GM06990 (cell line): ENCODE measurements around the gene MNT.

Experiments
- DNase-seq: peaks from one replicate; pipeline ENCODE4 v3.0.0-alpha.2; 2011; ENCODE audit not compliant: insufficient read length; ENCODE audit errors: extremely low read depth
- H3K27me3 ChIP-seq: replicated peaks from 2 replicates; pipeline ENCODE4 v1.6.0; 2011; ENCODE audit warnings: low read length; ENCODE audit not compliant: control insufficient read depth, insufficient read depth
- H3K36me3 ChIP-seq: 2 replicates; pipeline ENCODE4 v1.5.1; 2011; ENCODE audit warnings: low read length; ENCODE audit not compliant: control insufficient read depth, insufficient read depth
- H3K4me3 ChIP-seq: replicated peaks from 2 replicates; pipeline ENCODE4 v1.5.1; 2011; ENCODE audit warnings: low read depth, mild to moderate bottlenecking, control low read depth, low read length
- TF ChIP-seq, protein P1 (sequence below): IDR thresholded peaks from 2 replicates; pipeline ENCODE4 v1.5.1; 2011; ENCODE audit warnings: low read length, control low read depth, mild to moderate bottlenecking, inconsistent platforms; ENCODE audit not compliant: insufficient read depth, poor library complexity, severe bottlenecking

Gene MNT

DNA sequence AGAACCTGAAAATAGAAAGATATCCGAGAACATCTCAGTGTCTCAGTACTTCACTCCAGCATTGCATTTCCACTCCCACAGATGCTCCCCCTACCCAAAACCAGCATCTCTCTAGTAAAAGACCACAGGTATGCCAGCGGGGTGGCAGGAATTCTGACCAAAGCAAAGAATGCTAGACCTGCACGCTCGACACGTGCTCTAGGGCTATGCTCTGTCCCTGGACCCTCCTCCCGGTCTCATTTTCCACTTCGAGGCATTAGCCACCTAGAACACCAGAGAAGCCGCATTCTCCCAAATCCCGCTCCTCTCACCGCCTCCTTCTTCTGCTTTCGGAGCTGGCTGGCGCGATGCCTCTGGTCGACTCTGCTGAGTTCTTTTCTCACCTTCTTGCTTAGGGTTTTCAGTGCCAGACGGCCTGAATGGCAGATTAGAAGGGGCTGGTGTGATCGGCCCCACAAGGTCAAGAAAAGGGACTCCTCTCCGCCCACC, 65.1 kb downstream of the MNT start:
- TF ChIP-seq, protein P1, sequence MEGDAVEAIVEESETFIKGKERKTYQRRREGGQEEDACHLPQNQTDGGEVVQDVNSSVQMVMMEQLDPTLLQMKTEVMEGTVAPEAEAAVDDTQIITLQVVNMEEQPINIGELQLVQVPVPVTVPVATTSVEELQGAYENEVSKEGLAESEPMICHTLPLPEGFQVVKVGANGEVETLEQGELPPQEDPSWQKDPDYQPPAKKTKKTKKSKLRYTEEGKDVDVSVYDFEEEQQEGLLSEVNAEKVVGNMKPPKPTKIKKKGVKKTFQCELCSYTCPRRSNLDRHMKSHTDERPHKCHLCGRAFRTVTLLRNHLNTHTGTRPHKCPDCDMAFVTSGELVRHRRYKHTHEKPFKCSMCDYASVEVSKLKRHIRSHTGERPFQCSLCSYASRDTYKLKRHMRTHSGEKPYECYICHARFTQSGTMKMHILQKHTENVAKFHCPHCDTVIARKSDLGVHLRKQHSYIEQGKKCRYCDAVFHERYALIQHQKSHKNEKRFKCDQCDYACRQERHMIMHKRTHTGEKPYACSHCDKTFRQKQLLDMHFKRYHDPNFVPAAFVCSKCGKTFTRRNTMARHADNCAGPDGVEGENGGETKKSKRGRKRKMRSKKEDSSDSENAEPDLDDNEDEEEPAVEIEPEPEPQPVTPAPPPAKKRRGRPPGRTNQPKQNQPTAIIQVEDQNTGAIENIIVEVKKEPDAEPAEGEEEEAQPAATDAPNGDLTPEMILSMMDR, result no peak
- Histone ChIP-seq H3K27me3 (no peaks in the 10 kb centered on the region), H3K36me3 (peaks cover 14% of the 10 kb centered on the region), H3K4me3 (peak overlapping the region; percentile 73)
- DNase-seq, result no peak
